OCI-LY1 (cell line): ENCODE data around the gene ATF6.

ENCODE experiments used
- H2AFZ ChIP-seq: fragments of 200-600 bp; sonication (generic), shearing (Covaris generic); 2 replicates; pipeline ENCODE4 v1.6.0; 2014; ENCODE audit warnings: antibody characterized with exemption, mild to moderate bottlenecking, low read length
- H3F3A ChIP-seq: fragments of 200-600 bp; sonication (generic), shearing (Covaris generic); 2 replicates; pipeline ENCODE4 v1.6.0; 2014; ENCODE audit warnings: mild to moderate bottlenecking, antibody characterized with exemption, low read length, moderate library complexity; ENCODE audit not compliant: insufficient read depth
- H3K27ac ChIP-seq: fragments of 200-600 bp; sonication (generic); 2 replicates; pipeline ENCODE4 v1.5.1; 2014; ENCODE audit warnings: low read length, mixed run types, mild to moderate bottlenecking, low read depth; ENCODE audit not compliant: poor library complexity, severe bottlenecking
- H3K27me3 ChIP-seq: fragments of 200-600 bp; sonication (generic); 2 replicates; pipeline ENCODE4 v1.6.0; 2014; ENCODE audit warnings: antibody characterized with exemption, mild to moderate bottlenecking, low read length, moderate library complexity; ENCODE audit not compliant: insufficient read depth
- H3K36me3 ChIP-seq: fragments of 200-600 bp; sonication (generic); 2 replicates; pipeline ENCODE4 v1.6.1; 2014; ENCODE audit warnings: mild to moderate bottlenecking, antibody characterized with exemption, low read length, moderate library complexity, mixed read lengths; ENCODE audit not compliant: insufficient read depth
- H3K4me1 ChIP-seq: fragments of 200-600 bp; sonication (generic); 2 replicates; pipeline ENCODE4 v1.5.1; 2014; ENCODE audit warnings: mild to moderate bottlenecking, low read length, moderate library complexity; ENCODE audit not compliant: insufficient read depth, severe bottlenecking
- H3K4me2 ChIP-seq: fragments of 200-600 bp; sonication (generic), shearing (Covaris generic); 2 replicates; pipeline ENCODE4 v1.6.1; 2014; ENCODE audit warnings: low read length
- H3K4me3 ChIP-seq: fragments of 200-600 bp; sonication (generic); 2 replicates; pipeline ENCODE4 v1.5.1; 2014; ENCODE audit warnings: low read length, low read depth, mild to moderate bottlenecking, mixed read lengths; ENCODE audit not compliant: poor library complexity, severe bottlenecking
- H3K79me2 ChIP-seq: fragments of 200-600 bp; shearing (Covaris generic); 2 replicates; pipeline ENCODE4 v1.6.1; 2016; ENCODE audit warnings: mixed run types, low read length, mixed read lengths; ENCODE audit not compliant: insufficient read depth
- H3K9ac ChIP-seq: fragments of 200-600 bp; sonication (generic), shearing (Covaris generic); 2 replicates; pipeline ENCODE4 v1.6.1; 2014; ENCODE audit warnings: mild to moderate bottlenecking, low read length, mixed read lengths
- H3K9me2 ChIP-seq: fragments of 200-600 bp; sonication (generic), shearing (Covaris generic); 2 replicates; pipeline ENCODE4 v1.6.1; 2014; ENCODE audit warnings: low read depth, mild to moderate bottlenecking, low read length, mixed read lengths
- H3K9me3 ChIP-seq: fragments of 200-600 bp; shearing (Covaris generic); 2 replicates; pipeline ENCODE4 v1.6.1; 2014; ENCODE audit warnings: low read length, mixed read lengths
- H4K20me1 ChIP-seq: fragments of 200-600 bp; sonication (generic), shearing (Covaris generic); 2 replicates; pipeline ENCODE4 v1.6.0; 2016; ENCODE audit warnings: mild to moderate bottlenecking, low read length; ENCODE audit not compliant: insufficient read depth
- CTCF ChIP-seq: fragments of 200-600 bp; sonication (generic), shearing (Covaris generic); IDR thresholded peaks from 2 replicates; pipeline ENCODE4 v1.5.1; 2017; ENCODE audit warnings: mild to moderate bottlenecking, antibody characterized with exemption, low read length, moderate library complexity, mixed read lengths
- EZH2 ChIP-seq: fragments of 200-600 bp; sonication (generic), shearing (Covaris generic); IDR thresholded peaks from 2 replicates; pipeline ENCODE4 v1.8.0; 2017; ENCODE audit warnings: borderline replicate concordance, mixed run types, mild to moderate bottlenecking, antibody characterized with exemption, low read length, moderate library complexity, mixed read lengths

ATF6 gene

DNA sequence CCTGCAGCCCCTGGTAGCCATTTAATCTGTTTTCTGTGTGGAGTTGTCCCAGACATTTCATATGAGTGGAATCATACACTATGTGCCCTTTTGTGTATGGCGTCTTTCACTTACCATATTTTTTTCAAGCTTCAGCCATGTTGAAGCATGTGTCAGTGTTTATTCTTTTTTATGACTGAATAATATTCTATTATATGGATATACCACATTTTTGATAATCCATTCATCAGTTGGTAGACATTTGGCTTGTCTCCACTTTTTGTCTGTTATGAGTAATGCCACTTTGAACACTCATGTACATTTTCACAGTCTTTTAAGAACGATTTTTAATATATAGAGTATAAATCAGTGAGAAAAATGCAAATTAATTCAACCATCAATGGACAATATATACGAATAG is 44.7 kb downstream of the ATF6 start:
- no peak for TF ChIP-seq EZH2
- no peak for TF ChIP-seq CTCF
- H3K4me1 ChIP-seq, result no peaks in the 10 kb centered on the region
- peaks cover 24% of the 10 kb centered on the region for H3K36me3 ChIP-seq
- no peaks in the 10 kb centered on the region for H3K9me2 ChIP-seq
- H2AFZ ChIP-seq, result no peak overlapping the region
- no peaks in the 10 kb centered on the region for H3K27me3 ChIP-seq
- H3K4me2 ChIP-seq, result no peak overlapping the region
- no peaks in the 10 kb centered on the region for H3F3A ChIP-seq
- no peak overlapping the region for H3K9ac ChIP-seq
- H3K9me3 ChIP-seq, result peaks cover 9% of the 10 kb centered on the region; the same call in 1 of the 2 replicates
- H3K27ac ChIP-seq, result no peak overlapping the region
- no peaks in the 10 kb centered on the region for H3K79me2 ChIP-seq
- H4K20me1 ChIP-seq, result no peaks in the 10 kb centered on the region
- no peak overlapping the region for H3K4me3 ChIP-seq

- TF ChIP-seq CTCF (no peak), EZH2 (no peak)
- no peaks in the 10 kb centered on the region for H3K9me3 ChIP-seq
- no peaks in the 10 kb centered on the region for H3K79me2 ChIP-seq
- H3K36me3 ChIP-seq, result peaks cover 11% of the 10 kb centered on the region; the same call in 1 of the 2 replicates
- H3K4me2 ChIP-seq, result no peak overlapping the region
- H3K4me3 ChIP-seq, result no peak overlapping the region
- no peak overlapping the region for H3K27ac ChIP-seq
- H3K4me1 ChIP-seq, result no peaks in the 10 kb centered on the region
- H4K20me1 ChIP-seq, result no peaks in the 10 kb centered on the region
- H3K9me2 ChIP-seq, result no peaks in the 10 kb centered on the region
- no peak overlapping the region for H2AFZ ChIP-seq
- H3K27me3 ChIP-seq, result no peaks in the 10 kb centered on the region
- no peaks in the 10 kb centered on the region for H3F3A ChIP-seq
- no peak overlapping the region for H3K9ac ChIP-seq
These were observed 50.1 kb downstream of the ATF6 start for GRCh38 chr1:161816201-161816600.

GRCh38 chr1:161817176-161817730 is 51.1 kb downstream of the ATF6 start:
- no peak for TF ChIP-seq EZH2
- TF ChIP-seq CTCF, result no peak
- H3F3A ChIP-seq, result no peaks in the 10 kb centered on the region
- H3K27me3 ChIP-seq, result no peaks in the 10 kb centered on the region
- no peak overlapping the region for H3K4me2 ChIP-seq
- no peaks in the 10 kb centered on the region for H3K79me2 ChIP-seq
- no peaks in the 10 kb centered on the region for H3K9me2 ChIP-seq
- no peaks in the 10 kb centered on the region for H4K20me1 ChIP-seq
- no peaks in the 10 kb centered on the region for H3K4me1 ChIP-seq
- peaks cover 15% of the 10 kb centered on the region; the same call in 1 of the 2 replicates for H3K36me3 ChIP-seq
- no peaks in the 10 kb centered on the region for H3K9me3 ChIP-seq
- no peak overlapping the region for H3K27ac ChIP-seq
- no peak overlapping the region for H2AFZ ChIP-seq
- no peak overlapping the region for H3K9ac ChIP-seq
- no peak overlapping the region for H3K4me3 ChIP-seq
